SK-N-MC (cell line): Measurements from ENCODE around the gene LY86.

ENCODE experiments used
- EZH2 ChIP-seq: fragments of 200-600 bp; sonication (generic); IDR thresholded peaks from one replicate; pipeline ENCODE4 v1.6.1; 2017; ENCODE audit warnings: antibody characterized with exemption
- FOXP2 ChIP-seq: optimal IDR thresholded peaks from 2 replicates; pipeline ENCODE3; 2011; ENCODE audit warnings: mild to moderate bottlenecking, moderate library complexity; ENCODE audit not compliant: insufficient read depth; ENCODE audit errors: extremely low read length, control extremely low read depth
- POLR2AphosphoS5 ChIP-seq: IDR thresholded peaks from 2 replicates; pipeline ENCODE4 v1.6.1; 2012; ENCODE audit warnings: mild to moderate bottlenecking, low read depth, low read length, borderline replicate concordance

DNA sequence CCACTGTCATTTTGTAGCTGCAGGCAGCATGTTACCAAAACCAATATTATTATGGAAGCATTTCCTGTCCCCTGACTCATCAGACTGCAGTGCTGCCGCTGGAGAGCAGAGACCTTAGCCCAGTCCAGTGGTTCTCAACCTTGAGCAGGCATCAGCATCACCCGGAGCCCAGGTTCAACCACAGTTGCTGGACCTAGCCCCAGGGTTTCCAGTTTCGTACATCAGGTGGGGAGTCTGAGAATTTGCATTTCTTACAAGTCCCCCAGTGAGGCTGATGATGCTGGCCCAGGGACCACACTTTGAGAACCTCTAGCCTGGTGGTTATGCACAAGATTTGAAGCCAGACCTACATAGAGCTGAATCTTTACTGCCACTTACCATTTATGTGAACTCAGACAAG is 47.3 kb downstream of the LY86 start:
- TF ChIP-seq EZH2 (no peak), POLR2AphosphoS5 (no peak), FOXP2 (no peak)
